Fibroblast of lung (primary cell): ENCODE results near the gene ARF5.

Experiments
- CTCF ChIP-seq, 2 donors: IDR thresholded peaks in 1 of 2; conservative IDR thresholded peaks in 1 of 2; 1 replicate in 1 of 2; 2 replicates in 1 of 2; pipeline ENCODE4 v1.5.1; 2011 to 2012; ENCODE audit warnings: low read length in 2 of 2, control low read depth in 1 of 2, inconsistent platforms in 1 of 2, low read depth in 1 of 2, mild to moderate bottlenecking in 1 of 2
- EZH2 ChIP-seq: IDR thresholded peaks from 2 replicates; pipeline ENCODE4 v1.5.1; 2012; ENCODE audit warnings: low read length, control low read depth, mild to moderate bottlenecking; ENCODE audit errors: missing control alignments

DNA sequence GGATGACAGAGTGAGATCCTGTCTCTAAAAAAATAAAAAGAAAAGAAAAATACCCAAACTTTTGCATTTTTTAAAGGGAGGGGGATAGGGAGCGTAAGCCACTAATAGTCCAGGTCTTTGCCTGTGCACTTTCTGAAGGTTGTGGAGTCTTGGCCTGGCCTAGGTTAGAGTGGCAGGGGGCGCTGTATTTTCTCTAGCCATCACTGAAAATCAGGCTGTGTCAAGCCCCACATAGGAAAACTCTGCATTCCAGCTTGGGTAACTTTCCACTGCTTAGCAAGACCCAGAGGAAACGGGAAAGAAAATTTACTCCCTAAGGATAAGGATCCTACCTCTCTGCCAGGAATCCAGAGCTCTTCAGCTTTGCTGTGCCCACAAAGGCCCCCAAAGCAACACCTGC lies 40.2 kb downstream of the ARF5 start:
- TF ChIP-seq CTCF (conservative IDR thresholded peaks at IDR 0.05 in 1 of 2, IDR thresholded peaks at IDR 0.05 in 1 of 2; ENCODE audit: low read depth in 1 of 2, low read length in 2 of 2) = no peak
- TF ChIP-seq EZH2 = no peak
